ENCODE data around the gene NUDT12.

The NUDT12 gene

DNA sequence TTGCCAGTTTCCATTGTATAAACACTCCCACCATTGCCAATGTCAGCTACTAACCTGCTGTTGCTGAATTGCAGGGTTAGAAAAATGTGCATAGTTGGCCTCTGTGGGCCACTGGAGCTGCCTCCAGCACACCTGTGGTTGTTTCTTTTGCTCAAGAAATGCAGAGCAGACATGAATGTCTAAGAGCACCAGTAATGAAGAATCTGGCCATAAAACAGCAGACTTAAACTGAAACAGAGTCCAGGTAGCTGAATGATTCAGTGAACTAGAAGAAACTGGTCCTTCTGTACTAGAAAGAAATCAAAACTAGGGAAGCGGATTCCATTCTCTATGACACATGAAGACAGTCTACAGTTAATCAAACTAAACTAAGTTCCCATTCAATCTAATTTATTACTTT is 48.2 kb downstream of the NUDT12 start:
- H3K4me3 ChIP-seq (ENCODE audit: low read depth, low read length), result no peak overlapping the region
- no peaks in the 10 kb centered on the region for H3K27me3 ChIP-seq
- no peak for DNase-seq
- no peaks in the 10 kb centered on the region for H3K9me3 ChIP-seq
- H3K36me3 ChIP-seq, result no peaks in the 10 kb centered on the region
- TF ChIP-seq, protein P1, sequence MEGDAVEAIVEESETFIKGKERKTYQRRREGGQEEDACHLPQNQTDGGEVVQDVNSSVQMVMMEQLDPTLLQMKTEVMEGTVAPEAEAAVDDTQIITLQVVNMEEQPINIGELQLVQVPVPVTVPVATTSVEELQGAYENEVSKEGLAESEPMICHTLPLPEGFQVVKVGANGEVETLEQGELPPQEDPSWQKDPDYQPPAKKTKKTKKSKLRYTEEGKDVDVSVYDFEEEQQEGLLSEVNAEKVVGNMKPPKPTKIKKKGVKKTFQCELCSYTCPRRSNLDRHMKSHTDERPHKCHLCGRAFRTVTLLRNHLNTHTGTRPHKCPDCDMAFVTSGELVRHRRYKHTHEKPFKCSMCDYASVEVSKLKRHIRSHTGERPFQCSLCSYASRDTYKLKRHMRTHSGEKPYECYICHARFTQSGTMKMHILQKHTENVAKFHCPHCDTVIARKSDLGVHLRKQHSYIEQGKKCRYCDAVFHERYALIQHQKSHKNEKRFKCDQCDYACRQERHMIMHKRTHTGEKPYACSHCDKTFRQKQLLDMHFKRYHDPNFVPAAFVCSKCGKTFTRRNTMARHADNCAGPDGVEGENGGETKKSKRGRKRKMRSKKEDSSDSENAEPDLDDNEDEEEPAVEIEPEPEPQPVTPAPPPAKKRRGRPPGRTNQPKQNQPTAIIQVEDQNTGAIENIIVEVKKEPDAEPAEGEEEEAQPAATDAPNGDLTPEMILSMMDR (IDR thresholded peaks at IDR 0.05; ENCODE audit: low read depth, low read length), result no peak
- no peaks in the 10 kb centered on the region for H3K4me1 ChIP-seq

DNA sequence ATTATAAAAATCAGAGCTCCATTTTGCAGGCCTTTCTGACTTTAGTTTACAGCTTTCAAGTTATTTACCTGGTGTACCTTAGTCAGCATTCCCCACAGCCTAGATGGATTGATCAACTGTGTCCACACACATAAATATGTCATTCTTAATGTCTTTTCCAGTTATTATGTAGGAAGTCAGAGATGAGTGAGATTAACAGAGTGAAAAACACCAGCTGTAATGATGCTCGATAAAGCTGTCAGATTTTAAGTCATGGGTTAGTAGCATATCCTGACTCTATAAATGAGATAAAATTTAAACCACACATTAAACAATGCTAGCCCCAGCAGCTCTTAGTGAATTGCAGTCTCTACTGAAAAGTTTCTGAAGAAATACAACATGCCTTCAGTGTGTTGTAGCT is 48.9 kb downstream of the NUDT12 start:
- no peaks in the 10 kb centered on the region for H3K4me1 ChIP-seq
- no peak overlapping the region for H3K4me3 ChIP-seq (ENCODE audit: low read depth, low read length)
- H3K27me3 ChIP-seq, result no peaks in the 10 kb centered on the region
- no peak for DNase-seq
- H3K9me3 ChIP-seq, result no peaks in the 10 kb centered on the region
- no peaks in the 10 kb centered on the region for H3K36me3 ChIP-seq
- TF ChIP-seq, protein P1 (IDR thresholded peaks at IDR 0.05; ENCODE audit: low read depth, low read length), result no peak

DNA sequence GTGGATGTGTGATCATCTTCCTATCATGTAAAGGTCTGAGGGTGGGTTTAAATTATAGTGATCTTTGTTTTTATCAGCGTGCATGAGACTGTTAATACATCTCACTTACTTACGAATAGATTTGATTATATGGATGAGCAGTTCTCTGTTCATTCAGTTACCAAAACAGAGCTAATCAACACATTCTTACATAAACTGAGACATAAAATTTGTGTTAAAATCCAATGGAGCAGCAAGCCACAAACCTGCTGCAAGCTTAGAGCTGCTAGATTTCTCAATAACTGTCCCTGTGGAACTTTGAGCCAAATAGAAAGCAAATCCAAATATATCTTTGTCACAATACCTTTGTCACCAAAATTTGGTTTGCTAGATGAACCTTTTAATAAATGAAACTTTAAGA is 50.1 kb downstream of the NUDT12 start:
- no peak for DNase-seq
- Histone ChIP-seq H3K4me1 (no peaks in the 10 kb centered on the region), H3K36me3 (no peaks in the 10 kb centered on the region), H3K27me3 (no peaks in the 10 kb centered on the region), H3K4me3 (ENCODE audit: low read depth, low read length) (no peak overlapping the region), H3K9me3 (no peaks in the 10 kb centered on the region)
- TF ChIP-seq, protein P1 (IDR thresholded peaks at IDR 0.05; ENCODE audit: low read depth, low read length), result no peak

DNA sequence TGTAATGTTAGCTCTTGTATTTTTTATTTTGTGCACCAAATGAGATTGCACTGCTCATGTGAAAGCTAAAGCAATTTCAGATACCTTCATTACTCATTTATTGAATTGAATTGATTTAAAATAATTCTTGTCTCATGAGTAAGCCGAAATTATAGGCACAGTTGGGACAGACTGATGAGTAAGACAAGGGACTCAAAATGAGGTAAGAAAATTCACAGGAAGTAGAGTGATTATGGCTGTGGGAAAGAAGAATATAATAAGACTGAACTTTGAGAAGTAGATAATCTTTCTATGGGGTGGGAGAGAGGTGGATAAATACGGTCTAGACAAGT is 51.1 kb downstream of the NUDT12 start:
- TF ChIP-seq, protein P1 (IDR thresholded peaks at IDR 0.05; ENCODE audit: low read depth, low read length), result no peak
- Histone ChIP-seq H3K4me3 (ENCODE audit: low read depth, low read length) (no peak overlapping the region), H3K36me3 (no peaks in the 10 kb centered on the region), H3K27me3 (no peaks in the 10 kb centered on the region), H3K4me1 (no peaks in the 10 kb centered on the region), H3K9me3 (no peaks in the 10 kb centered on the region)
- no peak for DNase-seq

DNA sequence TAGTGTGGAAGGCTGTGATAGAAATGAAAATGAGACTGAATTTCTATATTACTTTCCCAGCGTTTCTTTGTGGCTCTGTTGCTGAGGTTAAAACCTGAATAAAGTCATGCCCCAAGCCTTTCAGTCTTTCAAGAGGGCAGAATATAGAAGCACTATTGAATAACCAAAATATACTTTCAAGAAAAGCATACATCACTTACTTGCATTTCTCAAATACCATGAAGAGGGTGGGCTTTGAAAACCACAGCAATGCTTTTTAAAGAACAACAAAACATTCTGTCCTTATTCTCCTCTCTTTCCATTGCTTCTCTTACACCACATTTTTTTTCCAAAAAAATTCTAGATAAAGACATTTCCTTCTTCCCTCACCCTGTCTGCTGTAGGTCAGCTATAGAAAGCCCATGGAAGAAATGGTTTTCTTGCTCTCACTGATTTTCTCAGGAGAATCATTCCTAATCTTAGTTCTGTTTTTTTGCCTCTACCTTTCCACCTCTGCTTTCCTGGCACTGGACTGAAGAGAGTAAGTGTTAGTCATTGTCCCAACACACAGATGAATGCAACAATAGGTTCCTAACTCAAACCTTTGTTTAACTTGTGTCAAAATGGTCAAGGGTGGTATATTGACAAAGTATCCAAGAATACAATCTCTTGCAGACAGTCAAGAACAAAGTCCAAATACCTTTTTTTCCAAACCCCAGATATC is 51.6 kb downstream of the NUDT12 start:
- DNase-seq, result no peak
- Histone ChIP-seq H3K9me3 (no peaks in the 10 kb centered on the region), H3K4me3 (ENCODE audit: low read depth, low read length) (no peak overlapping the region), H3K4me1 (no peaks in the 10 kb centered on the region), H3K36me3 (no peaks in the 10 kb centered on the region), H3K27me3 (no peaks in the 10 kb centered on the region)
- TF ChIP-seq, protein P1 (IDR thresholded peaks at IDR 0.05; ENCODE audit: low read depth, low read length), result no peak

DNA sequence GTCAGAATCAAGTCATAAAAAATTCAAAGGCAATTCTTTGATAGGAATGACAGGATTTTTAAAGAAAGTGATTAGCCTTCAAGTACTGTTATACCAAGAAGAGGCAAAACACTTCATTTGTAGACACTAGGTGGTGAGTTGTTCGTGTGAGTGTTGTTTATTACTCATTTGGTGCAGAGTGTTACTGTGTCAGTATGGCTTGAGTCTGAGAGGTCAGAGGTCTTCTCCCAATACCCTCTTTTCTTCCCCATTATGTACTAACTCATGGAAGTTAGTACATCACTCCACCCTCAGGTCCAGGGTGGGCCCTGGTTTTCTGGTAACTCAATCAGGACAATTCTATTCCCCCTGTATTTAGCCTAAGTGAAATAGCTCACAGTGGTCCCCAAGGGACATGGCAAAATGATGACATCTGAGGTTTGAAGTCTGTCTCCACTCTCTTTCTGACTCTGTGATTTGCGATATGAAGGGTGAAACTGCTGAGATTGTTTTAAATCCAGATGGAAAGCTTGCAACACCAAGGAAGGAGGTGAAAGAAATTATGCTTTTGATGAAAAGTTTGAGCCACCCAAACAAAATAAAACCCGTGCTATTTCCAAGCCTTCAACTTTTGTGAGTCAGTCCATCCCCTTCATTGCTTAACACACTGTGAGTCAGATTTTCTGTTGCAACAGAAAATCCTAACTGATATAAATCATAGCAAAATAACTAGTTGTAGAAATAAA is 56.8 kb downstream of the NUDT12 start:
- no peaks in the 10 kb centered on the region for H3K36me3 ChIP-seq
- no peaks in the 10 kb centered on the region for H3K27me3 ChIP-seq
- TF ChIP-seq, protein P1 (IDR thresholded peaks at IDR 0.05; ENCODE audit: low read depth, low read length), result no peak
- H3K9me3 ChIP-seq, result no peaks in the 10 kb centered on the region
- H3K4me3 ChIP-seq (ENCODE audit: low read depth, low read length), result no peak overlapping the region
- no peak for DNase-seq
- no peaks in the 10 kb centered on the region for H3K4me1 ChIP-seq

All from BE2C (cell line).